Measurements from ENCODE around the gene VPS8. TPM values are rescaled to one million over a fixed set of nuclear protein-coding genes. Genes with fewer than 3 reads are reported as not detected.
"Not testable (repeated sequence)": the region's sequence is repeated elsewhere in the genome, so short reads cannot be mapped to it uniquely, and the experiment has no call there.

VPS8 gene
- total RNA-seq, 4 donors from 2014 or later: 76.5 to 281 (median 163) TPM

- no peaks in the 10 kb centered on the region for H3K9me3 ChIP-seq
- H3K4me1 ChIP-seq: no peaks in the 10 kb centered on the region
- no peak overlapping the region for H3K27ac ChIP-seq
- TF ChIP-seq CTCF (IDR thresholded peaks at IDR 0.05): no peak
- intact Hi-C loops (cut with DNase I; ENCODE audit: low total_unique reads): no loop called here
- no peak overlapping the region for H3K4me3 ChIP-seq
- H3K27me3 ChIP-seq: no peaks in the 10 kb centered on the region
- no peaks in the 10 kb centered on the region for H3K36me3 ChIP-seq
- DNase-seq: no peak
Observed at GRCh38 chr3:184952671-184953070, 140.7 kb downstream of the VPS8 start.

GRCh38 chr3:184953401-184953800 lies 141.4 kb downstream of the VPS8 start:
- H3K27ac ChIP-seq: no peak overlapping the region
- no peaks in the 10 kb centered on the region for H3K36me3 ChIP-seq
- no peaks in the 10 kb centered on the region for H3K4me1 ChIP-seq
- no peak for DNase-seq
- H3K9me3 ChIP-seq: no peaks in the 10 kb centered on the region
- TF ChIP-seq POLR2A (IDR thresholded peaks at IDR 0.05) (no peak), CTCF (IDR thresholded peaks at IDR 0.05) (no peak)
- intact Hi-C loops (cut with DNase I; ENCODE audit: low total_unique reads): no loop called here
- no peaks in the 10 kb centered on the region for H3K27me3 ChIP-seq
- no peak overlapping the region for H3K4me3 ChIP-seq

GRCh38 chr3:184954251-184954650 lies 142.3 kb downstream of the VPS8 start:
- Histone ChIP-seq H3K36me3 (no peaks in the 10 kb centered on the region), H3K27me3 (no peaks in the 10 kb centered on the region), H3K4me3 (no peak overlapping the region), H3K27ac (no peak overlapping the region), H3K4me1 (no peaks in the 10 kb centered on the region), H3K9me3 (no peaks in the 10 kb centered on the region)
- intact Hi-C loops (cut with DNase I; ENCODE audit: low total_unique reads): no loop called here
- DNase-seq: no peak
- no peak for TF ChIP-seq CTCF (IDR thresholded peaks at IDR 0.05)
- TF ChIP-seq POLR2A (IDR thresholded peaks at IDR 0.05): no peak

- H3K9me3 ChIP-seq; H3K4me1 ChIP-seq; H3K27ac ChIP-seq; H3K4me3 ChIP-seq; intact Hi-C loops (cut with DNase I; ENCODE audit: low total_unique reads); DNase-seq; H3K27me3 ChIP-seq; H3K36me3 ChIP-seq: not testable (repeated sequence)
Observed at GRCh38 chr3:184954851-184955250, 142.9 kb downstream of the VPS8 start.

- Histone ChIP-seq H3K27me3 (no peaks in the 10 kb centered on the region), H3K36me3 (peaks cover 0 to 7% of the 10 kb centered on the region in 2 donors), H3K4me3 (no peak overlapping the region), H3K27ac (no peak overlapping the region), H3K9me3 (no peaks in the 10 kb centered on the region), H3K4me1 (no peaks in the 10 kb centered on the region)
- intact Hi-C loops (cut with DNase I; ENCODE audit: low total_unique reads): no loop called here
- TF ChIP-seq CTCF (IDR thresholded peaks at IDR 0.05) (no peak), POLR2A (IDR thresholded peaks at IDR 0.05) (no peak)
- DNase-seq: no peak
Observed at GRCh38 chr3:184965639-184966430, 153.9 kb downstream of the VPS8 start.
